ENCODE measurements around the gene PBX3. TPM values are rescaled to one million over a fixed set of nuclear protein-coding genes. Genes with fewer than 3 reads are reported as not detected.

The PBX3 gene
- total RNA-seq, 2 experiments from 2014 or later, result 25.3 to 30.8 TPM

- CTCF ChIA-PET, result interaction anchor here (0.5 to 1.4 kb wide), 2 partner anchors 21 to 628 kb away, joined by 4 to 5 read pairs; no protein-coding TSS in a partner anchor
Measured at GRCh38 chr9:125922854-125923253, 175.7 kb downstream of the PBX3 start.

GRCh38 chr9:125924351-125924750, 177.2 kb downstream of the PBX3 start:
- H3K4me3 Mint-ChIP-seq, result no peak overlapping the region
- Histone ChIP-seq H3K4me1 (ENCODE audit: insufficient read depth, low read length) (no peaks in the 10 kb centered on the region), H3K27ac (ENCODE audit: low read depth in 1 of 2, low read length in 2 of 2) (no peak overlapping the region), H3K27me3 (ENCODE audit: control insufficient read depth in 1 of 2, insufficient read depth in 2 of 2, low read length in 2 of 2) (no peaks in the 10 kb centered on the region), H3K36me3 (ENCODE audit: insufficient read depth, low read length) (no peaks in the 10 kb centered on the region), H3K9me3 (ENCODE audit: control insufficient read depth in 1 of 2, insufficient read depth in 1 of 2, low read length in 2 of 2) (no peaks in the 10 kb centered on the region), H3K4me3 (ENCODE audit: low read length) (no peak overlapping the region)
- DNase-seq, result no peak
- peaks cover 8% of the 10 kb centered on the region for H3K36me3 Mint-ChIP-seq (ENCODE audit: low read depth)
- H3K27ac Mint-ChIP-seq, result no peak overlapping the region
- ATAC-seq (ENCODE audit: poor library complexity), result no peak
- intact Hi-C loops (cut with DNase I, micrococcal nuclease), result no loop called here
- ChIA-PET POLR2A (no interaction called here), CTCF (no interaction called here)
- no peaks in the 10 kb centered on the region for H3K9me3 Mint-ChIP-seq
- H3K4me1 Mint-ChIP-seq (ENCODE audit: low read depth), result no peaks in the 10 kb centered on the region
- H3K27me3 Mint-ChIP-seq, result no peaks in the 10 kb centered on the region
- TF ChIP-seq CTCF (IDR thresholded peaks at IDR 0.05), result no peak

More at GRCh38 chr9:125922854-125923253, 175.7 kb downstream of the PBX3 start:
- no peaks in the 10 kb centered on the region for H3K9me3 ChIP-seq (ENCODE audit: control insufficient read depth in 1 of 2, insufficient read depth in 1 of 2, low read length in 2 of 2)
- H3K4me1 ChIP-seq (ENCODE audit: insufficient read depth, low read length), result no peaks in the 10 kb centered on the region
- Mint-ChIP-seq H3K9me3 (no peaks in the 10 kb centered on the region), H3K27me3 (no peaks in the 10 kb centered on the region), H3K4me1 (ENCODE audit: low read depth) (no peaks in the 10 kb centered on the region), H3K36me3 (ENCODE audit: low read depth) (peaks cover 8% of the 10 kb centered on the region), H3K27ac (no peak overlapping the region), H3K4me3 (no peak overlapping the region)
- no peak for TF ChIP-seq CTCF (IDR thresholded peaks at IDR 0.05)
- H3K4me3 ChIP-seq (ENCODE audit: low read length), result no peak overlapping the region
- ATAC-seq (ENCODE audit: poor library complexity) (no peak), DNase-seq (no peak)
- no peaks in the 10 kb centered on the region for H3K36me3 ChIP-seq (ENCODE audit: insufficient read depth, low read length)
- intact Hi-C loops (cut with DNase I, micrococcal nuclease), result no loop called here
- POLR2A ChIA-PET, result no interaction called here
- H3K27me3 ChIP-seq (ENCODE audit: control insufficient read depth in 1 of 2, insufficient read depth in 2 of 2, low read length in 2 of 2), result no peaks in the 10 kb centered on the region
- H3K27ac ChIP-seq (ENCODE audit: low read depth in 1 of 2, low read length in 2 of 2), result no peak overlapping the region

- Mint-ChIP-seq H3K27me3 (no peaks in the 10 kb centered on the region), H3K4me1 (ENCODE audit: low read depth) (no peaks in the 10 kb centered on the region), H3K9me3 (no peaks in the 10 kb centered on the region), H3K36me3 (ENCODE audit: low read depth) (peaks cover 23% of the 10 kb centered on the region), H3K27ac (no peak overlapping the region), H3K4me3 (no peak overlapping the region)
- Histone ChIP-seq H3K27ac (ENCODE audit: low read depth in 1 of 2, low read length in 2 of 2) (no peak overlapping the region), H3K4me1 (ENCODE audit: insufficient read depth, low read length) (no peaks in the 10 kb centered on the region), H3K27me3 (ENCODE audit: control insufficient read depth in 1 of 2, insufficient read depth in 2 of 2, low read length in 2 of 2) (no peaks in the 10 kb centered on the region), H3K4me3 (ENCODE audit: low read length) (no peak overlapping the region), H3K36me3 (ENCODE audit: insufficient read depth, low read length) (peaks cover 1% of the 10 kb centered on the region), H3K9me3 (ENCODE audit: control insufficient read depth in 1 of 2, insufficient read depth in 1 of 2, low read length in 2 of 2) (no peaks in the 10 kb centered on the region)
- CTCF ChIA-PET, result no interaction called here
- no peak for ATAC-seq (ENCODE audit: poor library complexity)
- intact Hi-C loops (cut with DNase I, micrococcal nuclease), result no loop called here
- no peak for TF ChIP-seq CTCF (IDR thresholded peaks at IDR 0.05)
- DNase-seq, result no peak
- POLR2A ChIA-PET, result no interaction called here
Measured at GRCh38 chr9:125926936-125927335, 179.8 kb downstream of the PBX3 start.

Measured in CD4-positive, alpha-beta T cell (primary cell).